CD4-positive, alpha-beta memory T cell (primary cell): ENCODE data around the gene KRT73. TPM values are rescaled to one million over a fixed set of nuclear protein-coding genes. Genes with fewer than 3 reads are reported as not detected.

ENCODE experiments used
- CTCF ChIA-PET: fragments of 350-600 bp; sonication (Branson Sonifier 250); formaldehyde crosslinking; loops from one replicate; lab custom pipeline; 2021; ENCODE audit warnings: inconsistent platforms; ENCODE audit not compliant: partially characterized antibody; lab: Charles Lee
- POLR2A ChIA-PET: fragments of 350-600 bp; sonication (Branson Sonifier 250); formaldehyde crosslinking; loops from one replicate; lab custom pipeline; 2021; ENCODE audit not compliant: partially characterized antibody; lab: Charles Lee
- DNase-seq, 5 donors: peaks; one replicate each; pipeline versions ENCODE4 v3.0.0 to v3.0.0-alpha.2; 2020 to 2022; ENCODE audit warnings: mixed read lengths in 1 of 5
- H3K27ac ChIP-seq: one replicate; pipeline ENCODE4 v1.7.0; 2013; ENCODE audit warnings: low read depth, low read length
- H3K27me3 ChIP-seq: 2 replicates; pipeline ENCODE4 v1.7.0; 2013; ENCODE audit warnings: mild to moderate bottlenecking, low read length, moderate library complexity; ENCODE audit not compliant: insufficient read depth
- H3K36me3 ChIP-seq: 2 replicates; pipeline ENCODE4 v1.7.0; 2013; ENCODE audit warnings: mild to moderate bottlenecking, low read length, moderate library complexity; ENCODE audit not compliant: insufficient read depth
- H3K4me1 ChIP-seq: 2 replicates; pipeline ENCODE4 v1.7.0; 2013; ENCODE audit warnings: mild to moderate bottlenecking, low read length, moderate library complexity; ENCODE audit not compliant: insufficient read depth
- H3K4me3 ChIP-seq, 2 donors: one replicate each; pipeline ENCODE4 v1.7.0; 2013; ENCODE audit warnings: low read length in 2 of 2, mild to moderate bottlenecking in 1 of 2
- H3K9me3 ChIP-seq, 2 donors: one replicate each; pipeline ENCODE4 v1.7.0; 2013; ENCODE audit warnings: low read length in 2 of 2, control low read depth in 1 of 2; ENCODE audit not compliant: control insufficient read depth in 1 of 2
- H3K27ac Mint-ChIP-seq, 7 donors: one replicate each; pipeline ENCODE4 v1.8.0; 2020 to 2021; ENCODE audit warnings: mixed read lengths in 7 of 7, mild to moderate bottlenecking in 6 of 7, inconsistent platforms in 3 of 7, moderate library complexity in 3 of 7
- H3K27me3 Mint-ChIP-seq, 2 donors: one replicate each; pipeline ENCODE4 v1.8.0; 2020 to 2021; ENCODE audit warnings: mixed read lengths in 2 of 2
- H3K36me3 Mint-ChIP-seq, 2 donors: one replicate each; pipeline ENCODE4 v1.8.0; 2020 to 2021; ENCODE audit warnings: mixed read lengths in 2 of 2, inconsistent platforms in 1 of 2, mild to moderate bottlenecking in 1 of 2
- H3K4me1 Mint-ChIP-seq, 4 donors: one replicate each; pipeline ENCODE4 v1.8.0; 2020 to 2021; ENCODE audit warnings: mixed read lengths in 4 of 4, mild to moderate bottlenecking in 1 of 4
- H3K4me3 Mint-ChIP-seq, 8 donors: one replicate each; pipeline ENCODE4 v1.8.0; 2020 to 2021; ENCODE audit warnings: mixed read lengths in 8 of 8, mild to moderate bottlenecking in 7 of 8, moderate library complexity in 6 of 8, inconsistent platforms in 3 of 8
- H3K9me3 Mint-ChIP-seq, 8 donors: one replicate each; pipeline ENCODE4 v1.8.0; 2020 to 2021; ENCODE audit warnings: mixed read lengths in 8 of 8, mild to moderate bottlenecking in 5 of 8, inconsistent platforms in 3 of 8, moderate library complexity in 1 of 8
- intact Hi-C: fragments of 100-400 bp; cut with micrococcal nuclease; formaldehyde crosslinking; loops from one replicate; pipeline ENCODE4 v1.15.1; 2023
- polyA plus RNA-seq, 2 donors: library from polyadenylated mRNA; unstranded; fragments of 300-500 nt; fragmentation: Illumina TruSeq; gene quantifications; one replicate each; pipeline ENCODE4 v1.2.3, GENCODE V29; 2021
- total RNA-seq, 2 experiments: library from RNA; stranded (reverse); gene quantifications; one replicate each; pipeline ENCODE4 v1.2.3, GENCODE V29; 2021

KRT73 gene
- total and polyA plus RNA-seq, 4 experiments from 2014 or later = 1.2 to 6.0 (median 3.5) TPM

DNA sequence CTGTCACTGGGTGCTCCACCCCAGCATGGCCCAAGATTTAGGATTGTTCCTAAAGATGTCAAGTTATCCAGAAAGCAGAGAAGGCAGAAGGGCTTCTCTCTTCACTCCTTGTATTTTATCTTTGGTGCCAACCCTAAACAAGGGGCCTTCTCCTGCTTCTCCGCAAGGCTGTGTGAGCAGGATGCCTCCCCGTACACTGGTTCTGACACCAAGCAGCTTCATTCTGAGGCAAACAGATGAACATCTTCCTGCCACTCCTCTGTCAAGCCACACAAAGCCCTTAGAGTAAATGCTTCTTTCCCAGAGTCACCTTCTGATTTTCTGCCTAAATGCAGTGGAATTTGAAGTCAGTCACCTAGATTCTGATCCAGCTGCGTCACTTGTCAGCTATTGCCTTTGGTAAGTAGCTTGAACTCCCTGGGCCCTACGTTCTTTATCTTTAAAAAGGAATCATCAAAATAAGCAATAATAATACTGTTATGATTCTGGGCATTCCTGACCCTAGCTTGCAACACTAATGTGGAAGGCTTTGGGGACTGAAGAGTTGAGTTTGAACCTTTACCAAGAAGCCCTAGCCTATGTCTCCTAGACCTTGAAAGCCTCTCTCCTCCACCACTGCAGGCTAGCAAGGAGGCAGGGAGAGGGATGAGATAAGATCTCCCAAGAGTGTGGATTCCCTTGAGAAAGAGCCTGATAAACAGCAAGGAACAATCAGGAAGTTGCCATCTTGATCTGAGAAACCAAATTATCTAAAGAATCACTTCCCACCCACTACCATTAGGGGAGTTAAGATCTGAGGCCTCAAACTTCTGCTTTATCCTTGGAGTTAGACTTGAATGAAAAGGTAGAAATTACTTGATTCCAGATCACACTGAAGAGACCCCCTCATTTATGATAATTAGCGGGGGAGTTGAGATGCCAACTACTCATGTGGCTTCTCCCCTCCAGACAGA, 5.7 kb downstream of the KRT73 start:
- Mint-ChIP-seq H3K4me3 (peak overlapping the region in 6 of 8 donors; percentile 20 to 68 (median 38)), H3K4me1 (peaks cover 22 to 96% (median 65%) of the 10 kb centered on the region in 4 donors), H3K36me3 (no peaks in the 10 kb centered on the region), H3K9me3 (no peaks in the 10 kb centered on the region), H3K27ac (peak overlapping the region; percentile 66 to 92 (median 86)), H3K27me3 (peaks cover 2 to 9% of the 10 kb centered on the region in 2 donors)
- Histone ChIP-seq H3K4me1 (peaks cover 77% of the 10 kb centered on the region), H3K36me3 (no peaks in the 10 kb centered on the region), H3K27ac (no peak overlapping the region), H3K4me3 (no peak overlapping the region), H3K27me3 (no peaks in the 10 kb centered on the region), H3K9me3 (no peaks in the 10 kb centered on the region)
- ChIA-PET CTCF (interaction anchor here (0.6 to 6.7 kb wide), 3 partner anchors 20 to 68 kb away, joined by 3 to 61 read pairs (median 3); partner anchors contain the start of gene KRT1), POLR2A (interaction anchor here (0.8 to 5.3 kb wide), 4 partner anchors 18 to 29 kb away, joined by 3 to 54 read pairs (median 3); no protein-coding TSS in a partner anchor)
- no peak for DNase-seq
- intact Hi-C loops = no loop called here

DNA sequence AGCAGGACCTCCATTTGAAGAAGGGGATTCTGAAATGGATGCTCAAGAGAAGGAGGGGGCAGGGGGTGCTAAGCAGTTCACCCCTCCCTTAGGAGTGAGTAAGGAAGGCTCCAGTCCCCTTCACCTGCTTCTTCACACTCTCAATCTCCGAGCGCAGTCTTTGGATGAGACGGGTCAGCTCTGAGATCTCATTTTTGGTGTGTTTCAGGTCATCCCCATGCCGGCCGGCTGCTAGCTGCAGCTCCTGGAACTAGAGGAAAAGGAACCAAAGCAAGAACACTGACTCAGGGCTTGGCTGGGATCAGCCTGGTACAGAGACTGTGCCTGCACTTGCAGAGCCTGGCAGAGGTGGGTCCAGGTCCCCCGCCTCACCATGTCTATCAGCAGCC, 7.3 kb downstream of the KRT73 start:
- H3K27me3 ChIP-seq = no peaks in the 10 kb centered on the region
- intact Hi-C loops = no loop called here
- Mint-ChIP-seq H3K9me3 (no peaks in the 10 kb centered on the region), H3K27me3 (peaks cover 2 to 6% of the 10 kb centered on the region in 2 donors), H3K4me3 (peak overlapping the region in 6 of 8 donors; percentile 55 to 76 (median 70)), H3K36me3 (no peaks in the 10 kb centered on the region), H3K4me1 (peaks cover 22 to 96% (median 67%) of the 10 kb centered on the region in 4 donors), H3K27ac (peak overlapping the region in 6 of 7 donors; percentile 73 to 92 (median 82))
- DNase-seq = no peak
- CTCF ChIA-PET = interaction anchor here (0.8 to 6.7 kb wide), 7 partner anchors 22 to 268 kb away, joined by 3 to 61 read pairs (median 5); no protein-coding TSS in a partner anchor
- H3K9me3 ChIP-seq = no peaks in the 10 kb centered on the region
- peaks cover 78% of the 10 kb centered on the region for H3K4me1 ChIP-seq
- H3K36me3 ChIP-seq = no peaks in the 10 kb centered on the region
- no peak overlapping the region for H3K27ac ChIP-seq
- no peak overlapping the region for H3K4me3 ChIP-seq
- POLR2A ChIA-PET = interaction anchor here (0.9 to 5.3 kb wide), 9 partner anchors 8 to 263 kb away, joined by 3 to 54 read pairs (median 6); no protein-coding TSS in a partner anchor

- Histone ChIP-seq H3K27me3 (no peaks in the 10 kb centered on the region), H3K4me3 (no peak overlapping the region), H3K4me1 (peaks cover 69% of the 10 kb centered on the region), H3K27ac (no peak overlapping the region), H3K9me3 (no peaks in the 10 kb centered on the region), H3K36me3 (no peaks in the 10 kb centered on the region)
- Mint-ChIP-seq H3K27me3 (peaks cover 4 to 6% of the 10 kb centered on the region in 2 donors), H3K27ac (peak overlapping the region; percentile 69 to 96 (median 76)), H3K4me1 (peaks cover 22 to 93% (median 65%) of the 10 kb centered on the region in 4 donors), H3K36me3 (no peaks in the 10 kb centered on the region), H3K4me3 (peak overlapping the region in 3 of 8 donors; percentile 30 to 58 (median 39)), H3K9me3 (no peaks in the 10 kb centered on the region)
- ChIA-PET CTCF (interaction anchor here (1.2 to 6.7 kb wide), 6 partner anchors 23 to 262 kb away, joined by 3 to 61 read pairs (median 7); no protein-coding TSS in a partner anchor), POLR2A (interaction anchor here (1.8 to 5.3 kb wide), 2 partner anchors 18 to 24 kb away, joined by 7 to 54 read pairs; no protein-coding TSS in a partner anchor)
- intact Hi-C loops = no loop called here
- DNase-seq = no peak
Observed at GRCh38 chr12:52608826-52609630, 9.3 kb downstream of the KRT73 start.

- Mint-ChIP-seq H3K27me3 (peaks cover 4 to 6% of the 10 kb centered on the region in 2 donors), H3K36me3 (no peaks in the 10 kb centered on the region), H3K9me3 (no peaks in the 10 kb centered on the region), H3K4me1 (peaks cover 24 to 93% (median 67%) of the 10 kb centered on the region in 4 donors), H3K4me3 (no peak overlapping the region), H3K27ac (peak overlapping the region in 6 of 7 donors; percentile 54 to 92 (median 74))
- no peaks in the 10 kb centered on the region for H3K36me3 ChIP-seq
- peaks cover 74% of the 10 kb centered on the region for H3K4me1 ChIP-seq
- no peak for DNase-seq
- ChIA-PET CTCF (interaction anchor here (1.2 to 1.6 kb wide), 3 partner anchors 22 to 263 kb away, joined by 3 to 11 read pairs (median 5); no protein-coding TSS in a partner anchor), POLR2A (interaction anchor here (5.3 kb wide), 1 partner anchor 23 kb away, joined by 54 read pairs; no protein-coding TSS in a partner anchor)
- H3K4me3 ChIP-seq = no peak overlapping the region
- H3K27me3 ChIP-seq = no peaks in the 10 kb centered on the region
- H3K27ac ChIP-seq = no peak overlapping the region
- H3K9me3 ChIP-seq = no peaks in the 10 kb centered on the region
- intact Hi-C loops = no loop called here
Observed at GRCh38 chr12:52608161-52608560, 10.2 kb downstream of the KRT73 start.

- CTCF ChIA-PET = no interaction called here
Observed at GRCh38 chr12:52607314-52607713, 11.0 kb downstream of the KRT73 start.

DNA sequence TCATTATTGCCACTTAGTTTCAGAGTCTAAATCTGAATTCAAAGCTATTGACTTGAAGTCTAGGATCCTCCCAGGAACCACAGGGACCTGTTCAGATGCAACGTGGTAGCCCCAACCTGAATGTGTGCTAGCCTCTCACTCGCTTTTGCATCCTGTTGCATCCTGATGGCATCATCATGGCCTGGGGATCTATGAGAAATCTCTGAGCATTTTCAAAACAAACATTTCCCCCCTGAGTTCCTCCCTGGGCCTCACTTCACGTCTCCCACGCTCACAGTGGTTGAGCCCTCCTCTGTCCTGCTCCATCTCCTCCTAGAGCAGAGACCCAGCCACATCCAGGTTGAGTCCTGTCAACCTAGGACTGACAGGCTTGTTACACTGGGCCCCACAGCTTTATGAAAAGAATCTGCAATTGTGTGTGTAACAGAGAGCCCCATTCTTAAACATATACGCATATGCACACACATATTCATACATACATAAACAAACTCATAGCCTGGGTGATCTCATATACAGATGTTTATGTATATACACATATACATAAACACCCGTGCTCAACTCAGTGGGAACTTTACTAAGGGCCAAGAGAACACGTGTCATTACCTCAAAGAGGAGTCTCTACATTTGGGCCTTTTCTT, 11.7 kb downstream of the KRT73 start:
- H3K27ac Mint-ChIP-seq = peak overlapping the region in 2 of 7 donors; percentile 44 to 88
- Histone ChIP-seq H3K9me3 (no peaks in the 10 kb centered on the region), H3K27ac (no peak overlapping the region), H3K27me3 (no peaks in the 10 kb centered on the region), H3K4me1 (peaks cover 59% of the 10 kb centered on the region), H3K36me3 (no peaks in the 10 kb centered on the region), H3K4me3 (no peak overlapping the region)
- no peaks in the 10 kb centered on the region for H3K9me3 Mint-ChIP-seq
- intact Hi-C loops = no loop called here
- no peak for DNase-seq
- no peaks in the 10 kb centered on the region for H3K36me3 Mint-ChIP-seq
- ChIA-PET POLR2A (interaction anchor here (1.1 to 1.8 kb wide), 3 partner anchors 18 to 36 kb away, joined by 3 to 6 read pairs (median 4); no protein-coding TSS in a partner anchor), CTCF (interaction anchor here (1.0 to 1.3 kb wide), 2 partner anchors 21 to 38 kb away, joined by 3 to 7 read pairs; no protein-coding TSS in a partner anchor)
- H3K27me3 Mint-ChIP-seq = peaks cover 4% of the 10 kb centered on the region in 2 donors
- peaks cover 20 to 88% (median 62%) of the 10 kb centered on the region in 4 donors for H3K4me1 Mint-ChIP-seq
- no peak overlapping the region for H3K4me3 Mint-ChIP-seq

More at GRCh38 chr12:52607314-52607713, 11.0 kb downstream of the KRT73 start:
- peak overlapping the region in 6 of 7 donors; percentile 9 to 92 (median 49) for H3K27ac Mint-ChIP-seq
- Histone ChIP-seq H3K27ac (no peak overlapping the region), H3K4me1 (peaks cover 65% of the 10 kb centered on the region), H3K9me3 (no peaks in the 10 kb centered on the region), H3K36me3 (no peaks in the 10 kb centered on the region), H3K27me3 (no peaks in the 10 kb centered on the region), H3K4me3 (no peak overlapping the region)
- no peak for DNase-seq
- intact Hi-C loops = no loop called here
- H3K4me1 Mint-ChIP-seq = peaks cover 21 to 93% (median 64%) of the 10 kb centered on the region in 4 donors
- no peaks in the 10 kb centered on the region for H3K36me3 Mint-ChIP-seq
- peak overlapping the region in 1 of 8 donors; percentile 67 for H3K4me3 Mint-ChIP-seq
- POLR2A ChIA-PET = interaction anchor here (5.3 kb wide), 1 partner anchor 22 kb away, joined by 54 read pairs; no protein-coding TSS in a partner anchor
- H3K9me3 Mint-ChIP-seq = no peaks in the 10 kb centered on the region
- H3K27me3 Mint-ChIP-seq = peaks cover 4 to 6% of the 10 kb centered on the region in 2 donors
